H1 (cell line): ENCODE results near the gene CHST11. TPM values are rescaled to one million over a fixed set of nuclear protein-coding genes. Genes with fewer than 3 reads are reported as not detected.

Experiments
- CTCF ChIA-PET: fragments of 300-600 bp; sonication (Branson Sonifier 250); formaldehyde crosslinking; loops from one replicate; lab custom pipeline; 2021; ENCODE audit not compliant: partially characterized antibody; lab: Charles Lee
- POLR2A ChIA-PET: fragments of 300-600 bp; sonication (Branson Sonifier 250); formaldehyde crosslinking; loops from one replicate; lab custom pipeline; 2021; ENCODE audit warnings: inconsistent platforms; ENCODE audit not compliant: partially characterized antibody; lab: Charles Lee
- DNase-seq, 2 experiments: peaks; one replicate each; pipeline versions ENCODE4 v3.0.0 to v3.0.0-alpha.2; 2010 to 2022; ENCODE audit warnings: low spot score in 2 of 2, low read depth in 1 of 2, mixed read lengths in 1 of 2
- FAIRE-seq: peaks from 2 replicates; lab custom pipeline; 2011; peaks lifted over from hg19 to GRCh38; lab: Jason Lieb, UNC
- H2AFZ ChIP-seq: 2 replicates; pipeline ENCODE4 v1.8.1; 2012; ENCODE audit warnings: low read length, inconsistent platforms
- H2AK5ac ChIP-seq: 2 replicates; pipeline ENCODE4 v1.6.1; 2013; ENCODE audit warnings: low read depth, low read length
- H2BK120ac ChIP-seq: replicated peaks from 2 replicates; pipeline ENCODE3; 2013; ENCODE audit warnings: low read depth, low read length, inconsistent platforms
- H2BK12ac ChIP-seq: 2 replicates; pipeline ENCODE4 v1.6.1; 2013; ENCODE audit warnings: low read depth, low read length
- H2BK15ac ChIP-seq: 2 replicates; pipeline ENCODE4 v1.6.1; 2013; ENCODE audit warnings: low read length
- H2BK20ac ChIP-seq: 2 replicates; pipeline ENCODE4 v1.6.1; 2013; ENCODE audit warnings: low read length
- H2BK5ac ChIP-seq: 2 replicates; pipeline ENCODE4 v1.6.1; 2013; ENCODE audit warnings: low read depth, low read length
- H3K14ac ChIP-seq: 2 replicates; pipeline ENCODE4 v1.6.1; 2013; ENCODE audit warnings: inconsistent platforms; ENCODE audit not compliant: insufficient read length
- H3K18ac ChIP-seq: 2 replicates; pipeline ENCODE4 v1.6.1; 2013; ENCODE audit warnings: low read length; ENCODE audit errors: extremely low read depth
- H3K23ac ChIP-seq: 2 replicates; pipeline ENCODE4 v1.6.1; 2013; ENCODE audit warnings: inconsistent platforms; ENCODE audit not compliant: insufficient read length
- H3K23me2 ChIP-seq: 2 replicates; pipeline ENCODE4 v1.6.1; 2013; ENCODE audit warnings: low read depth, low read length
- H3K27ac ChIP-seq: 2 replicates; pipeline ENCODE4 v1.6.1; 2011; ENCODE audit warnings: low read depth, low read length, inconsistent platforms
- H3K27me3 ChIP-seq, 4 experiments: replicated peaks in 1 of 4; 1 replicate in 1 of 4; 2 replicates in 3 of 4; pipeline versions ENCODE4 v1.6.1 to v1.8.1; 2011 to 2013; ENCODE audit warnings: low read length in 3 of 4, mild to moderate bottlenecking in 3 of 4, inconsistent platforms in 2 of 4, mixed read lengths in 2 of 4, moderate library complexity in 1 of 4; ENCODE audit not compliant: control insufficient read depth in 3 of 4, insufficient read depth in 3 of 4; ENCODE audit errors: extremely low read depth in 1 of 4
- H3K36me3 ChIP-seq, 4 experiments: 2 replicates each; pipeline versions ENCODE4 v1.6.1 to v1.8.1; 2011 to 2013; ENCODE audit warnings: mild to moderate bottlenecking in 4 of 4, low read length in 3 of 4, moderate library complexity in 2 of 4, control low read depth in 1 of 4, inconsistent platforms in 1 of 4; ENCODE audit not compliant: insufficient read depth in 4 of 4, control insufficient read depth in 2 of 4
- H3K4ac ChIP-seq: replicated peaks from 2 replicates; pipeline ENCODE3; 2013; ENCODE audit warnings: low read length, low read depth, mixed read lengths, inconsistent platforms; ENCODE audit not compliant: insufficient read length
- H3K4me1 ChIP-seq, 4 experiments: replicated peaks in 1 of 4; 1 replicate in 1 of 4; 2 replicates in 3 of 4; pipeline versions ENCODE4 v1.6.1 to v1.8.1; 2011 to 2013; ENCODE audit warnings: low read length in 3 of 4, inconsistent platforms in 2 of 4, mixed read lengths in 1 of 4; ENCODE audit not compliant: insufficient read depth in 4 of 4, control insufficient read depth in 3 of 4
- H3K4me2 ChIP-seq, 2 experiments: 2 replicates each; pipeline versions ENCODE4 v1.6.1 to v1.8.1; 2011 to 2013; ENCODE audit warnings: low read depth in 2 of 2, low read length in 2 of 2, control low read depth in 1 of 2, inconsistent platforms in 1 of 2, mild to moderate bottlenecking in 1 of 2; ENCODE audit not compliant: insufficient read depth in 1 of 2
- H3K4me3 ChIP-seq, 4 experiments: fragments of 200-600, 300-600 bp in 1 of 4; sonication (generic), shearing (Covaris generic), sonication (Bioruptor Twin) in 1 of 4; 2 replicates each; pipeline versions ENCODE4 v1.5.1 to v1.8.1; 2011 to 2016; ENCODE audit warnings: low read length in 4 of 4, low read depth in 3 of 4, control low read depth in 2 of 4, inconsistent platforms in 2 of 4, mild to moderate bottlenecking in 2 of 4, mixed read lengths in 1 of 4, moderate library complexity in 1 of 4; ENCODE audit not compliant: insufficient read depth in 2 of 4; ENCODE audit errors: extremely low read depth in 1 of 4
- H3K56ac ChIP-seq: replicated peaks from 2 replicates; pipeline ENCODE3; 2013; ENCODE audit warnings: low read depth, mild to moderate bottlenecking, mixed read lengths, low read length, inconsistent platforms; ENCODE audit not compliant: insufficient read length
- H3K79me1 ChIP-seq: 2 replicates; pipeline ENCODE4 v1.6.1; 2013; ENCODE audit warnings: low read depth, low read length, control low read depth
- H3K79me2 ChIP-seq, 2 experiments: 2 replicates each; pipeline versions ENCODE4 v1.6.1 to v1.8.1; 2012 to 2013; ENCODE audit warnings: low read length in 2 of 2, mild to moderate bottlenecking in 2 of 2, inconsistent platforms in 1 of 2; ENCODE audit not compliant: insufficient read depth in 2 of 2, control insufficient read depth in 1 of 2
- H3K9ac ChIP-seq, 4 experiments: replicated peaks in 1 of 4; 1 replicate in 1 of 4; 2 replicates in 3 of 4; pipeline versions ENCODE4 v1.6.1 to v1.8.1; 2011 to 2013; ENCODE audit warnings: low read depth in 3 of 4, low read length in 3 of 4, control low read depth in 2 of 4, mild to moderate bottlenecking in 2 of 4, moderate library complexity in 2 of 4, inconsistent platforms in 1 of 4; ENCODE audit errors: extremely low read depth in 1 of 4
- H3K9me3 ChIP-seq, 2 experiments: 2 replicates each; pipeline versions ENCODE4 v1.6.1 to v1.8.1; 2012 to 2013; ENCODE audit warnings: mild to moderate bottlenecking in 2 of 2, moderate library complexity in 2 of 2, control low read depth in 1 of 2, inconsistent platforms in 1 of 2, low read depth in 1 of 2, low read length in 1 of 2, mixed read lengths in 1 of 2; ENCODE audit not compliant: insufficient read depth in 2 of 2
- H4K20me1 ChIP-seq, 2 experiments: replicated peaks in 1 of 2; 2 replicates each; pipeline versions ENCODE3 to v1.8.1; 2011 to 2013; ENCODE audit warnings: inconsistent platforms in 2 of 2, low read length in 2 of 2, mild to moderate bottlenecking in 1 of 2; ENCODE audit not compliant: insufficient read depth in 2 of 2, control insufficient read depth in 1 of 2
- H4K5ac ChIP-seq: 2 replicates; pipeline ENCODE4 v1.6.1; 2013; ENCODE audit warnings: low read length, low read depth, mixed read lengths, inconsistent platforms; ENCODE audit not compliant: insufficient read length
- H4K8ac ChIP-seq: 2 replicates; pipeline ENCODE4 v1.8.0; 2013; ENCODE audit warnings: mild to moderate bottlenecking, moderate library complexity, low read length, inconsistent platforms; ENCODE audit not compliant: insufficient read depth; ENCODE audit errors: extremely low read depth
- H4K91ac ChIP-seq: replicated peaks from 2 replicates; pipeline ENCODE3; 2013; ENCODE audit warnings: low read length, mixed read lengths, inconsistent platforms; ENCODE audit not compliant: insufficient read length
- CHD2 ChIP-seq: IDR thresholded peaks from 2 replicates; pipeline ENCODE4 v1.6.1; 2012; ENCODE audit warnings: low read length, improper control_type of control experiment
- CTCF ChIP-seq, 3 experiments: IDR thresholded peaks; 1 replicate in 2 of 3; 2 replicates in 1 of 3; pipeline versions ENCODE4 v1.5.1 to v1.6.1; 2011; ENCODE audit warnings: low read length in 3 of 3, mild to moderate bottlenecking in 3 of 3, inconsistent platforms in 2 of 3, low read depth in 1 of 3, moderate library complexity in 1 of 3; ENCODE audit not compliant: insufficient read depth in 1 of 3; ENCODE audit errors: control extremely low read depth in 1 of 3
- POU5F1 ChIP-seq: IDR thresholded peaks from 2 replicates; pipeline ENCODE4 v1.6.1; 2011; ENCODE audit warnings: low read depth, mild to moderate bottlenecking, low read length, moderate library complexity
- WGBS, 2 experiments: shearing (Covaris generic) in 1 of 2; methylation state at CpG; one replicate each; pipeline versions ENCODE4 v1.1.6 to v1.1.7; 2013 to 2015; ENCODE audit warnings: low lambda C conversion rate in 2 of 2, mixed read lengths in 2 of 2, inconsistent platforms in 1 of 2, low coverage in 1 of 2, missing lambda C conversion rate in 1 of 2; ENCODE audit not compliant: insufficient replicate concordance in 2 of 2, insufficient coverage in 1 of 2, insufficient read length in 1 of 2; ENCODE audit errors: extremely low coverage in 1 of 2, missing lambda C conversion rate in 1 of 2; 5-methylcytosine and 5-hydroxymethylcytosine counted together
- polyA plus RNA-seq, 7 experiments: library from polyadenylated mRNA; depleted of rRNA in 3 of 7; stranded (reverse) in 5 of 7; unstranded in 2 of 7; fragments of >200 nt in 5 of 7; fragments of 200-250 nt in 2 of 7; gene quantifications; 1 replicate in 5 of 7; 2 replicates in 1 of 7; 4 replicates in 1 of 7; pipeline versions ENCODE4 v1.2.1 to v1.2.3, GENCODE V29; 2011 to 2013; ENCODE audit warnings: missing spikeins in 2 of 7, mixed read lengths in 2 of 7
- total RNA-seq: library from RNA; stranded (reverse); fragmentation: NEBNext Ultra II Directional; extraction: Animal tissue kit (Norgen Biotek cat#: 25700); gene quantifications from 2 replicates; pipeline ENCODE4 v1.2.1, GENCODE V29; 2021

The CHST11 gene
- total and polyA plus RNA-seq, 2 of the 8 experiments (the other 6 are each of a cell fraction or from before 2014, with no cell fraction given): 14.4 to 20.8 TPM

- Histone ChIP-seq H3K4me2 (no peak overlapping the region), H2BK15ac (no peak overlapping the region), H2BK5ac (no peak overlapping the region), H3K27ac (no peak overlapping the region), H3K23ac (no peak overlapping the region), H3K9me3 (no peaks in the 10 kb centered on the region), H4K5ac (no peak overlapping the region), H4K8ac (no peak overlapping the region), H3K4me1 (no peaks in the 10 kb centered on the region), H3K79me1 (no peaks in the 10 kb centered on the region), H3K4me3 (no peak overlapping the region), H2AFZ (no peak overlapping the region), H3K79me2 (no peaks in the 10 kb centered on the region), H2BK20ac (no peak overlapping the region), H4K20me1 (no peaks in the 10 kb centered on the region), H4K91ac (no peak overlapping the region), H3K4ac (no peak overlapping the region), H2BK120ac (no peak overlapping the region), H3K14ac (no peak overlapping the region), H3K36me3 (no peaks in the 10 kb centered on the region), H2BK12ac (no peak overlapping the region), H3K56ac (no peak overlapping the region), H3K9ac (no peak overlapping the region), H3K23me2 (no peaks in the 10 kb centered on the region), H3K18ac (no peak overlapping the region), H3K27me3 (0 out of 7 replicates have a peak, but pooled peaks cover 0 to 2% (median 0%) of the 10 kb centered on the region in 4 experiments), H2AK5ac (no peak overlapping the region)
- DNase-seq (no peak), FAIRE-seq (no peak)
- ChIA-PET POLR2A (no interaction called here), CTCF (no interaction called here)
- WGBS, 2 experiments: 73% methylated on average over 1 of the region's 1 CpG; no CpG with 5 or more reads in 1 of the 2 experiments
- no peak for TF ChIP-seq POU5F1
- TF ChIP-seq CHD2: no peak
- TF ChIP-seq CTCF (IDR thresholded peaks at IDR 0.05; ENCODE audit: control extremely low read depth in 1 of 3, insufficient read depth in 1 of 3, low read depth in 1 of 3, low read length in 3 of 3): no peak
These were observed 13.7 kb upstream of the CHST11 start for GRCh38 chr12:104443008-104443407.
